Measurements from ENCODE around the gene PPFIA4. TPM values are rescaled to one million over a fixed set of nuclear protein-coding genes. Genes with fewer than 3 reads are reported as not detected.

PPFIA4 gene
- total RNA-seq, 1 donor from 2014 or later, result 11.5 TPM

DNA sequence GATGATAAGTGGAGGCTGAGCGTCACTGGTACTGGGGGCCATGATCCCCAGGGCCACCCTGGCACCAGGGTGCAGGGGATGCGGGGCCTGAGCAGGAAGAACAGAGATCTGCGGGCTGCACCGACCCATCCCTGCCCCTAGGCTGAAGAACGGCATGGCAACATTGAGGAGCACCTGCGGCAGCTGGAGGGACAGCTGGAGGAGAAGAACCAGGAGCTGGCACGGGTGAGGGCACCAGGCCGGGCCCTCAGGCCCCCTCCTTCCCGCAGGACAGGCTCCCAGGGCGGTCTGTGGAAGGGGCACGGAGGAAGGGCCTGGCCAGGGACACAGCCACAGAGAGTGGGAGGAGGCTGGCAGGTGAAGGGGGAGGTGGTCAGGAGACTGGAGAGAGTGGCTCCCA, 21.8 kb downstream of the PPFIA4 start:
- H3K27ac Mint-ChIP-seq, result no peak overlapping the region
- H3K4me1 Mint-ChIP-seq (ENCODE audit: low read depth), result peaks cover 9% of the 10 kb centered on the region
- H3K36me3 Mint-ChIP-seq (ENCODE audit: low read depth), result peaks cover 6% of the 10 kb centered on the region
- H3K4me3 Mint-ChIP-seq, result no peak overlapping the region
- no peaks in the 10 kb centered on the region for H3K27me3 Mint-ChIP-seq (ENCODE audit: insufficient read depth)
- no peaks in the 10 kb centered on the region for H3K9me3 Mint-ChIP-seq
- intact Hi-C loops (cut with micrococcal nuclease), result no loop called here
- no peak for DNase-seq (ENCODE audit: low spot score)

GRCh38 chr1:203048555-203049051, 22.3 kb downstream of the PPFIA4 start:
- H3K36me3 Mint-ChIP-seq (ENCODE audit: low read depth), result peaks cover 6% of the 10 kb centered on the region
- intact Hi-C loops (cut with micrococcal nuclease), result no loop called here
- H3K27me3 Mint-ChIP-seq (ENCODE audit: insufficient read depth), result no peaks in the 10 kb centered on the region
- H3K9me3 Mint-ChIP-seq, result no peaks in the 10 kb centered on the region
- H3K4me3 Mint-ChIP-seq, result no peak overlapping the region
- DNase-seq (ENCODE audit: low spot score), result no peak
- no peak overlapping the region for H3K27ac Mint-ChIP-seq
- peaks cover 9% of the 10 kb centered on the region for H3K4me1 Mint-ChIP-seq (ENCODE audit: low read depth)

- Mint-ChIP-seq H3K4me1 (ENCODE audit: low read depth) (peaks cover 9% of the 10 kb centered on the region), H3K9me3 (no peaks in the 10 kb centered on the region), H3K27me3 (ENCODE audit: insufficient read depth) (no peaks in the 10 kb centered on the region), H3K36me3 (ENCODE audit: low read depth) (peaks cover 6% of the 10 kb centered on the region), H3K27ac (no peak overlapping the region), H3K4me3 (no peak overlapping the region)
- intact Hi-C loops (cut with micrococcal nuclease), result no loop called here
- no peak for DNase-seq (ENCODE audit: low spot score)
Observed at GRCh38 chr1:203049077-203049476, 22.8 kb downstream of the PPFIA4 start.

GRCh38 chr1:203049576-203050180, 23.4 kb downstream of the PPFIA4 start:
- Mint-ChIP-seq H3K27me3 (ENCODE audit: insufficient read depth) (no peaks in the 10 kb centered on the region), H3K9me3 (no peaks in the 10 kb centered on the region), H3K36me3 (ENCODE audit: low read depth) (peaks cover 6% of the 10 kb centered on the region), H3K4me1 (ENCODE audit: low read depth) (peaks cover 9% of the 10 kb centered on the region), H3K4me3 (no peak overlapping the region), H3K27ac (no peak overlapping the region)
- no peak for DNase-seq (ENCODE audit: low spot score)
- intact Hi-C loops (cut with micrococcal nuclease), result no loop called here

DNA sequence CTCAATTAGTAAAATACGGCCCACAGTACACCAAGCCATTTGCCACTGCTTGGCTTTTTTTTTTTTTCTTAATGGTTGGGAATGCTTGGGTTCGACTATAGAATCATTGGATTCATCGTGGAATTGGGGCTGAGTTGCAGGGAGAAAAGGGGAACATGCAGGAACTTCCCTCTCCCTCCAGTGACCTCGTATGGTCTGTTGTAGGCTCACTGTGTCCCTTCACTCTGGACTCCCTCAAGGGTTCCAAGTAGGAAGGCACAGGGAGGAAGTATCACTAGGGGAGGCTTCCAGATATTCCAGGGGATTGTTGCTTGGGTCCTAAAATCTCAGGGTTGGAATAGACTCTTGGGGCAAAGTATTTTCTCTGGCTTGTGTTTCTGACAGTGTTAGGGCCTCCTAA, 24.5 kb downstream of the PPFIA4 start:
- Mint-ChIP-seq H3K36me3 (ENCODE audit: low read depth) (peaks cover 5% of the 10 kb centered on the region), H3K4me1 (ENCODE audit: low read depth) (peaks cover 9% of the 10 kb centered on the region), H3K9me3 (no peaks in the 10 kb centered on the region), H3K4me3 (no peak overlapping the region), H3K27ac (no peak overlapping the region), H3K27me3 (ENCODE audit: insufficient read depth) (no peaks in the 10 kb centered on the region)
- intact Hi-C loops (cut with micrococcal nuclease), result no loop called here
- DNase-seq (ENCODE audit: low spot score), result no peak

DNA sequence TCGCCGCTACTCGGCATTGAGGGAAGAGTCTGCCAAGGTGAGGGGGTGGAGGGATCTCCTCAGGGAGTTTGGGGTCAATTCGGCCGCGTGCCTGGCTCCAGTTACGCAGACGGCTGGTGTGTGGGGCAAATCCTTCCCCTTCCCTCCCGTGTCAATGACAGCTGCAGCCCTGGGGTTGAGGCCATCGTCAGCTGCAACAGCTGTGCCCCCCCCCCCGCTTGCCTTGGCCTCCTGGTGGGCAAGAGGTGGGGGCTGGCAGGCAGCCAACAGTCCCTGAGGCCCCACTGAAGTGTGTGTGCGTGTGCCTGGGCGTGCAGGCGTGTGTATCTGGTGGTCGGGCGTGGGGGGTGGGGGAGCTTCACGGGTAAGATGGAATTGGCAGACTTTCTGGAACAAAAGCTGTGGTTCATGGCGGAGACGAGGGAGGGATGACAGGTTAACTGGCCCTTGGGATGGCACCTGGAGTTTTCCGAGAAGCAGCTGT, 25.6 kb downstream of the PPFIA4 start:
- H3K27ac Mint-ChIP-seq, result no peak overlapping the region
- intact Hi-C loops (cut with micrococcal nuclease), result no loop called here
- H3K9me3 Mint-ChIP-seq, result no peaks in the 10 kb centered on the region
- peaks cover 6% of the 10 kb centered on the region for H3K4me1 Mint-ChIP-seq (ENCODE audit: low read depth)
- DNase-seq (ENCODE audit: low spot score), result no peak
- H3K27me3 Mint-ChIP-seq (ENCODE audit: insufficient read depth), result no peaks in the 10 kb centered on the region
- H3K4me3 Mint-ChIP-seq, result no peak overlapping the region
- H3K36me3 Mint-ChIP-seq (ENCODE audit: low read depth), result peaks cover 8% of the 10 kb centered on the region

DNA sequence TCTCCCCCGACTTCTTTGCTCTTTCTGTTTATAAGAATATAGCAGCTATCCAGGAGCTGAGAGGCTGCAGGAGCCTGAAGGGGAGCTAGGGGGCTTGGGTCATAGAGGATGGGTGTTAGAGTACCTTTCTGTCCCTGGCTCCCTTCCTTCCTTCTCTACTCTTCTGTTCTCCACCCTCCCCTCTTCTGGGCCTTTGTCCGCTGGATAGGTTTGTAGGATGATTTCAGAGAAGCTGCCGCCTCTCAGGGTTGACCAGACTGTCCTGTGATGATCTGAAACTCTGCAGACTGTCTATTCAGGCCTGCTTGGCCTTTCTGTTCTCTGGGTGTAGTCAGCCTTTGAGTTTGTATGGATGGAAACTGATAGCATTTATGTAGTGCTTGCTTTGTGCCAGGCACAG, 26.3 kb downstream of the PPFIA4 start:
- intact Hi-C loops (cut with micrococcal nuclease), result no loop called here
- Mint-ChIP-seq H3K36me3 (ENCODE audit: low read depth) (peaks cover 8% of the 10 kb centered on the region), H3K27ac (no peak overlapping the region), H3K4me1 (ENCODE audit: low read depth) (no peaks in the 10 kb centered on the region), H3K4me3 (no peak overlapping the region), H3K9me3 (no peaks in the 10 kb centered on the region), H3K27me3 (ENCODE audit: insufficient read depth) (no peaks in the 10 kb centered on the region)
- no peak for DNase-seq (ENCODE audit: low spot score)

GRCh38 chr1:203054184-203054583, 27.9 kb downstream of the PPFIA4 start:
- no peaks in the 10 kb centered on the region for H3K27me3 Mint-ChIP-seq (ENCODE audit: insufficient read depth)
- H3K4me3 Mint-ChIP-seq, result no peak overlapping the region
- no peaks in the 10 kb centered on the region for H3K9me3 Mint-ChIP-seq
- no peak for DNase-seq (ENCODE audit: low spot score)
- H3K36me3 Mint-ChIP-seq (ENCODE audit: low read depth), result peaks cover 4% of the 10 kb centered on the region
- intact Hi-C loops (cut with micrococcal nuclease), result no loop called here
- H3K4me1 Mint-ChIP-seq (ENCODE audit: low read depth), result no peaks in the 10 kb centered on the region
- H3K27ac Mint-ChIP-seq, result no peak overlapping the region

DNA sequence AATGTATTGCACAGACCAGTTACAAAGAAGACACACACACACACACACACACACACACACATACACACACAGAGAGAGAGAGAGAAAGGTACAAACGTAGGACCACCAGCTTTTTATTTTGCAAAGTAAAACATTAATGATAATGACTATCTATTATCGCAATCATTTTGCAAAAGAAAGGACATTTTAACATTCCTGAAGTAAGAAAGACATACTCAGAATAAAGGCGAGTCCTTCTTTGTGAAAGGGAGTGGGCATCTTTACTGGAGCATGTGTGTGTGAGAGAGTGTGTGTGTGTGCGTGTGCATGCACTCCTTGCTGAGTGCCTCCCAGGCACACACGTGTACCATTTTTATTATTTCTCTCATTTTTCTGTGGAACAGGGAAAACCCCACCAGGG, 28.4 kb downstream of the PPFIA4 start:
- intact Hi-C loops (cut with micrococcal nuclease), result no loop called here
- DNase-seq (ENCODE audit: low spot score), result no peak
- H3K4me1 Mint-ChIP-seq (ENCODE audit: low read depth), result no peaks in the 10 kb centered on the region
- no peak overlapping the region for H3K27ac Mint-ChIP-seq
- H3K4me3 Mint-ChIP-seq, result no peak overlapping the region
- H3K9me3 Mint-ChIP-seq, result no peaks in the 10 kb centered on the region
- H3K27me3 Mint-ChIP-seq (ENCODE audit: insufficient read depth), result no peaks in the 10 kb centered on the region
- peaks cover 6% of the 10 kb centered on the region for H3K36me3 Mint-ChIP-seq (ENCODE audit: low read depth)

DNA sequence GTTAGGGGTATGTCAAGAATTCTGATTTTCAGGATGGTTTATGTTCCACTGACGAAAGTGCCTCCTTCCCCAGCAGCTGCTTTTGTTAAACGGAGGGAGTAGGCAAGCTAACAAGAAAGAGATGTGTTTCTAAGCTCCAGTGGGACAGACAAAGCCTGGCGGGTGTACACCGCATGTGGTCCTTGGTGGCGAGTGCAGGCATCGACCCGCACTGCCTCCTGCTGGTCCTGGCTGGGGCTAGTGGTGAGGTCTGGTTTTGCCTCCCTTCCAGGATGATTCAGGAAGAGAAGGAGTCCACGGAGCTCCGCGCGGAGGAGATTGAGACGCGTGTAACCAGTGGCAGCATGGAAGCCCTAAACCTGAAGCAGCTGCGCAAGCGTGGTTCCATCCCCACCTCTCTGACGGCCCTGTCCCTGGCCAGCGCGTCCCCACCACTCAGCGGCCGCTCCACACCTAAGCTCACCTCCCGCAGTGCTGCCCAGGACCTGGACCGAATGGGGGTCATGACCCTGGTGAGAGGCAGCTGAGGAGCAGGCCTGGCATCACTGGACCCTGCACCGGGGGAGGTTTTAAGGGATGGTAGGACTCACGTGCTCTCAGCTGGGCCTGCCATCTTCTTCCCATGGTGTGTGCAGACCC, 29.0 kb downstream of the PPFIA4 start:
- Mint-ChIP-seq H3K4me3 (no peak overlapping the region), H3K27ac (no peak overlapping the region), H3K4me1 (ENCODE audit: low read depth) (no peaks in the 10 kb centered on the region), H3K9me3 (no peaks in the 10 kb centered on the region), H3K27me3 (ENCODE audit: insufficient read depth) (no peaks in the 10 kb centered on the region), H3K36me3 (ENCODE audit: low read depth) (peaks cover 6% of the 10 kb centered on the region)
- no peak for DNase-seq (ENCODE audit: low spot score)
- intact Hi-C loops (cut with micrococcal nuclease), result no loop called here

DNA sequence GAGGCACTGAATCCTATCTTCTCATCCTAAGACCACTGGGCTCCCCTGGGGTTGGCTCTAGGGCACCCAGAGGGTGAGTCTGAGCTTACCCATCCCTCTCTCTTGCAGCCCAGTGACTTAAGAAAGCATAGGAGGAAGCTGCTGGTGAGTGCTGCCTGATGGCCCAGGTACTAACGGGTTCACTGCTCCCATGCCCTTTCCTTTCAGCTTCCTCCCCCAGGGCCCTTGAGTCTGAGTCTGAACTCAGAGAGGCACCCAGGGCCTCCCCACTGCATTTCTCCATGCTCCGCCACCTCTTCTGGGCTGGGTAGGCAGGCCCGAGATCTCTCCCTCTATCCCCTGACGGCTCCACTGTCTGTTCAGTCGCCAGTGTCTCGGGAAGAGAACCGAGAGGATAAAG, 29.7 kb downstream of the PPFIA4 start:
- no peak overlapping the region for H3K4me3 Mint-ChIP-seq
- H3K36me3 Mint-ChIP-seq (ENCODE audit: low read depth), result peaks cover 6% of the 10 kb centered on the region
- no peaks in the 10 kb centered on the region for H3K27me3 Mint-ChIP-seq (ENCODE audit: insufficient read depth)
- H3K27ac Mint-ChIP-seq, result no peak overlapping the region
- intact Hi-C loops (cut with micrococcal nuclease), result no loop called here
- H3K4me1 Mint-ChIP-seq (ENCODE audit: low read depth), result no peaks in the 10 kb centered on the region
- DNase-seq (ENCODE audit: low spot score), result no peak
- no peaks in the 10 kb centered on the region for H3K9me3 Mint-ChIP-seq

DNA sequence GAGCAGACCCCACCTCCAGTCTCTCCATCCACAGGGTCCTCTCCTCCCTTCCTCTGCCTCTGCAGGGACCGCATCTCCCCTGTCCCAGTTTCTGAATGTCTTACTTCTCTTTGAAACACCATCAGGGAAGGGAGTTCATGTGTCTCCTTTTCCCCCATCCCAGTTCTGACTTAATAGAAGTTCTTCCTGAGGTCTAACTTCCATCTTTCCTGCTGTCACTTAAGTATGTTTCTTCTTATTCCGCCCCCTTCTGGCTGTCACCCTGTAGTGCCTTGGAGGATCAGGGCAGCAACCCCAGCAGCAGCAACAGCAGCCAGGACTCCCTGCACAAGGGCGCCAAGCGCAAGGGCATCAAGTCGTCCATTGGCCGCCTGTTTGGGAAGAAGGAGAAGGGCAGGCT, 30.2 kb downstream of the PPFIA4 start:
- Mint-ChIP-seq H3K27me3 (ENCODE audit: insufficient read depth) (no peaks in the 10 kb centered on the region), H3K27ac (no peak overlapping the region), H3K4me3 (no peak overlapping the region), H3K4me1 (ENCODE audit: low read depth) (no peaks in the 10 kb centered on the region), H3K9me3 (no peaks in the 10 kb centered on the region), H3K36me3 (ENCODE audit: low read depth) (peaks cover 6% of the 10 kb centered on the region)
- no peak for DNase-seq (ENCODE audit: low spot score)
- intact Hi-C loops (cut with micrococcal nuclease), result no loop called here

GRCh38 chr1:203057911-203058675, 31.8 kb downstream of the PPFIA4 start:
- H3K27ac Mint-ChIP-seq, result no peak overlapping the region
- no peaks in the 10 kb centered on the region for H3K9me3 Mint-ChIP-seq
- H3K4me1 Mint-ChIP-seq (ENCODE audit: low read depth), result no peaks in the 10 kb centered on the region
- H3K4me3 Mint-ChIP-seq, result no peak overlapping the region
- intact Hi-C loops (cut with micrococcal nuclease), result no loop called here
- H3K27me3 Mint-ChIP-seq (ENCODE audit: insufficient read depth), result no peaks in the 10 kb centered on the region
- DNase-seq (ENCODE audit: low spot score), result no peak
- peaks cover 6% of the 10 kb centered on the region for H3K36me3 Mint-ChIP-seq (ENCODE audit: low read depth)
